ENCODE results near the gene NFATC1.

NFATC1 gene

DNA sequence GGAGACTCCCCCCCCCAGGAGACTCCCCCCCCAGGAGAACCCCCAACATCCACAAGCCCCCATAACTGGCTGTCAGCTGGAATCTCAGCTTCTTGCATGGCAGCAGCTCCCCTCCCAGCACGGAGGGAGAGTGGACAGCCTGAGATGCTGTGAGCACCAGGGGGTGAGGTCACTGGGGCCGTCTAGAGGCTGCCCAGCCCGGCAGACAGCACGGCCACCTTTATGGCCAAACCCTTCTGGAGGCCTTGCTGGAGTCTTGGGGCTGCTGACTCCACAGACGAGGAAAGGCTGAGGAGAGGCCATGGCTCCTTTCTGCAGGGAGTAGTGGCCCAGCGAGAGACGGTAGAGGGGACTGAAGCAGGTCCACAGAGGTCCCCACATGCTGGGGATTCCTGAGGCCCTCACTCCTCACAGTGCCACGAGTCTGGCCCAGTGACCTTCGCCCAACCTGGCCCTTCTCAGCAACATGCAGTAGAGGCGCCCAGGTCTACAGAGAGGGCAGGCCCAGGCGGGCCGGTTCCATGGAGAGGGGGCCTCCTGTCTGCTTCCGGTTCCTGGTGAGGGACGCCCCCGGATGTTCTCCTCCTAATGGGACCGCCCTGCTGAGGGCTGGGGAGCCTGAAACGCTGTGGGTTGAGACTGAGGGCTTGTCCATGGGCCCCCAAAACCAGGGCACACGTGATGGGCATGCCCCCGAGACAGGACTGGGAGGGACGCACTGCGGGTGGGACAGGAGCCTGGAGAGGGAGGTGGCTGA lies 161.3 kb downstream of the NFATC1 start:
- DNase-seq (ENCODE audit: low read depth): no peak

DNA sequence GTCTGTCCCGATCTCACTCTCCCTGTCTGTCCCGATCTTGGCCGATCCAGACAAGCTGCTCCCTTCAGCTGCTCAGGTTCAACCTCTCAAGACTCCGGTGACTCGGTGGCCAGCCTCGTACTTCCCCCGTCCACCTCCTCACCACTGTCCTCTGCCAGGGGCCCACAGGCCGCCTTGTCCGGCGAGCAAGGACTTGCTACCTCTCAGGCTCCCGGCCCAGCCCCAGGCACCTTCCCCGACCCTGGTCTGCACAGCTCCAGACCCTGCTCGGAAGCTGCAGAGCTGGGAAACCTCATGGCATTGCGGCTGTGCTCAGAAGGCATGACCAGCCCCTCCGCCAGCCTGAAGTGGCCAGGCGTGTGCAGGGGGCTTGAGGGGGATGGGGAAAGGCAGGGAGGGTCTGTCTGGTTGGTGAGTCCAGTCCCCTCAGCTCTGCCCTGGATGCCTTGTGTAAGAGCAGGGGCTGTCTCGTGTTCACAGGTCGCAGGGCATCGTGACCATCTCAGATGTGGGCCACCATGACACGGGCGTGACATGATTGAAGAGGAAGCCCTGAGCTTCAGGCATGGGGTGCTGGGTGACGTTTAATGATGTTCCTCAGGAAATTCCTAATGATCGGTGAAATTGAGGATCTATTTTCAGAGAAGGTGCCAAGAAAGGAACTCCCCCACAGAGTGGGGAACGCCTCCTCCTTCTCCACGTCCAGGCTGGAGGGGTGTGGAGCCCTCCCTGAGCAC lies 162.6 kb downstream of the NFATC1 start:
- no peak for DNase-seq (ENCODE audit: low read depth)

DNA sequence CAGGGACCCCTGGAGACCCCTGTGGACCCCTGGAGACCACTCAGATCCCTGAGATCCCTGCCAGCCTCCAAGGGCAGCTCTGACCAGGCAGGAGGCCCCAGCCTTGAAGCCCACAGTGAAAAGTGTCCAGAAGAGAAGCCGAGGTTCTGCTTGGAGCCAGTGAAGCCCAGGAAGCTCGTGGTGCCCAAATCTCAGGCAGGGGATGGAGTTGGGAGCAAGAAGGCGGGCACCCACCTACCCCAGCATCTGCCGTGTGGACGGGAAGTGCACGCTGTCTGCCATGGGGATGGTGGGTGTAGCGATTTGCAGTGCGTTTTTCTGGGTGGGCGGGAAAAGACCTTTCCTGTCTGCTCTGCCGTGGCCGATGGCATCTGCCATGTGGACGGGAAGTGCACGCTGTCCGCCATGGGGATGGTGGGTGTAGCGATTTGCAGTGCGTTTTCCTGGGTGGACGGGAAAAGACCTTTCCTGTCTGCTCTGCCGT lies 163.2 kb downstream of the NFATC1 start:
- DNase-seq (ENCODE audit: low read depth): no peak

DNA sequence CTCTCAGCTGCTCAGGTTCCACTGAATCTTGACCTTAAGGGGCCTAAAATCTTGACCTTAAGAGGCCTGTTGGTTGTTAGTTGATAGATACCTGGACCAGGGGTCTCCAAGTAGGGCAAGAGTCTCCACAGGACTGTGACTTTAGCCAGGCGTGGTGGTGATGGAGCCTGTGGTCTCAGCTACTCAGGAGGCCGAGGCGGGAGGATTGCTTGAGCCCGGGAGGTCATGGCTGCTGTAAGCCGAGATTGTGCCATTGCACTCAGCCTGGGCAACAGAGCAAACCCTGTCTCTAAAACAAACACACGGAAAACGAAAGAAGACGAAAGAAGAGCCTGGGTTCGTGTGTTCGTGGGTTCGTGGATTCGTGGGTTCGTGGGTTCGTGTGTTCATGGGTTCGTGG lies 163.7 kb downstream of the NFATC1 start:
- DNase-seq (ENCODE audit: low read depth): no peak

DNA sequence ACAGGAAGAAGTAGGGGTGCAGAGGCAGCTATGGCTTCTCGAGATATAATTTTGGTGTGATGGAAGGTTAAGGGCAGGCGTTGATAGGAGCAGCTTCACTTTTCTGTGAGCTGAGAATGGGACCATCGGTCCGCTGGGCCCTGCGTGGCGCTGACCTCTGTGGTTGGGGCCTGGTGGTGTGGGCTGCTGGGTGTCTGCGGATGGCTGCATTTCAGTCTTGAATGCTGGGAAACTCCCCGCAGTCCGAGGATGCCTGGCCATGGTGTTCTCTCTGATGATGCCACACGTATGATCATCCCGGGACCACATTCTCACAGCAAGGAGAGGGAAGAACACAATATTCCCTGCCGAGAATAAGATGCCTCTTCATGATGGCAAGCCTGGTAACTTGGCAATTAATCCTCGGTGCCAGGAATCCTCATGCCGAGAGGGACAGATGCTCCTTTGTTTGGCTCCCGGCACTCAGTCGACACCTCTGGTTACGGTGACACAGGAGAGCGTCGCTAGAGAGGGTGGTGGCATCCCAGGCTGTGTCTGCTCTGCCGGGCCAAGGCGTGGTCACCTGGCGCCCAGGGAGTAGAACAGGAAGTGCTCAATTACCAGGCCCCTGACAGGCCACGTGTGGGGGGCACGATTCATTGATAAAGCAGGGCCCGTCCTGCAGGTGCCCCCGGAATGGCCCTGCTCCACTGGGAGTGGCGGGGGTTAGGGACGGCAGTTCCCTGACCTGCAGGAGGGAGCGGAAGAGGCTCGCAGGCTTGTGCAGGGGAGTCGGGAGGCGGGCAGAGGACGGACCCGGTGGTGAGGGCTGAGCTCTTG lies 164.5 kb downstream of the NFATC1 start:
- DNase-seq (ENCODE audit: low read depth): no peak

DNA sequence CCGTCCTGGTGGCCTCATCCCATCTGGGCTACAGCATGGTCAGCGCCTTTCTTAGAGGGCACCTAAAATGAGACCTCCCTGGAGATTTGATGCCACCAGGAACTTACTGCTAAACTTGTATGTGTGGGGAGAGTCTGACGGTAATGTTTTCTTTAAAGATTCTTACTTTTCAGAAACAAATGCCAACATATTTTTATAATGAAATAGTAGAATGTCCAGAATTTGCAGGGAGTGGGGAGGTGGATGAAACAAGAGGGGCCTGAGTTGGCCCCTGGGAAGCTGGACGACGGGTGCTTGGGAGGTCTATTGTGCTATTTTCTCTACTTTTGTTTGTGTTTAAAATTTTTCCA lies 165.1 kb downstream of the NFATC1 start:
- DNase-seq (ENCODE audit: low read depth): no peak

DNA sequence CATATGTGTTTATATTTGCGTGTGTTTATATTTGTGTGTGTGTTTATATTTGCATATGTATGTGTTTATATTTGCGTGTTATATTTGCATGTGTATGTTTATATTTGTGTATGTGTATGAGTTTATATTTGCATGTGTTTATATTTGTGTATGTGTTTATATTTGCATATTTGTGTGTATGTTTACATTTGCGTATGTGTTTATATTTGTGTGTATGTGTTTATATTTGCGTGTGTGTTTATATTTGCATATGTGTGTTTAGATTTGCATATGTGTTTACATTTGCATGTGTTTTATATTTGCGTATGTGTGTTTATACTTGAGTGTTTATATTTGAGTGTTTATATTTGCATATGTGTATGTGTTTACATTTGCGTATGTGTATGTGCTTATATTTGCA lies 168.2 kb downstream of the NFATC1 start:
- no peak for DNase-seq (ENCODE audit: low read depth)

DNA sequence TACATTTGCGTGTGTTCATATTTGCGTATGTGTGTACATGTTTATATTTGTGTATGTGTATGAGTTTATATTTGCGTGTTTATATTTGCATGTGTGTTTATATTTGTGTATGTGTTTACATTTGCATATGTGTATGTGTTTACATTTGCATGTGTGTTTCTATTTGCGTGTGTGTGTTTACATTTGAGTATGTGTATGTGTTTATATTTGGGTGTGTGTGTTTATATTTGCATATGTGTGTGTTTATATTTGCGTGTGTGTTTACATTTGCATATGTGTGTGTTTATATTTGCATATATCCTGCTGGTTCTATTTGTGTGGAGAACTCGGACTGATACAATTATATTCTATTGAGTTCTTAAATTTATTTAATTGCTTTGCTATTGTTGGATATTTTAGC lies 168.7 kb downstream of the NFATC1 start:
- no peak for DNase-seq (ENCODE audit: low read depth)

DNA sequence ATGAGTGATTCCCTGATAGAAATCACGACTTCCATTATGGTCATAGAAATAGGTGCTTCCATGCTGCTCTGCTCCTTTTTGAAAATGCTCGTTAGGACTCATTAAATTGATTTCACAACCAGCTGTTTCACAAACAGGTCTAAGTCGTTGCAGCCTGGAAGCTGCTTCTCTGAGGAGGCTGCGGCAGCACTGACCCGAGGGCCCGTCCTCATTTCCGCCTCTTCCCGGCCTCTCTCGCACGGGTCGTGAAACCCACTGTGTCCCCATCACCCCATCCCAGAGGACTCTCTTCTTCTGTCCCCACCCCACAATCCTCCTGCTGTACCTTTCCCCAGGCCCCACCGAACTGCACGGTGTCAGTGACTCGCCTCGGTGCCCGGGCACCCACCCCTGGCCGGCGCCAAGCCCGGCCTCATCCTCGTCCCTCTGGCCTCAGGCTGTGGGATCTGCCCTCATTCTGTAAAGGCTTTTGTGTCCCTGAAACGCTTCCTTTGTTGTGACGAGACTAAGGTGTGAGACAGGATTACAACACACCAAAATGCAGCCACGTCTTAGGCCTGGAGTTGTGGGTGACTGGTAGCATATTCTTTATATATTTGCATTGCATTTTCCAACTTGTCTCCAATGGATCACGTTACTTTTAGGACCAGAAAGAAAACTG lies 171.2 kb downstream of the NFATC1 start:
- DNase-seq (ENCODE audit: low read depth): no peak

DNA sequence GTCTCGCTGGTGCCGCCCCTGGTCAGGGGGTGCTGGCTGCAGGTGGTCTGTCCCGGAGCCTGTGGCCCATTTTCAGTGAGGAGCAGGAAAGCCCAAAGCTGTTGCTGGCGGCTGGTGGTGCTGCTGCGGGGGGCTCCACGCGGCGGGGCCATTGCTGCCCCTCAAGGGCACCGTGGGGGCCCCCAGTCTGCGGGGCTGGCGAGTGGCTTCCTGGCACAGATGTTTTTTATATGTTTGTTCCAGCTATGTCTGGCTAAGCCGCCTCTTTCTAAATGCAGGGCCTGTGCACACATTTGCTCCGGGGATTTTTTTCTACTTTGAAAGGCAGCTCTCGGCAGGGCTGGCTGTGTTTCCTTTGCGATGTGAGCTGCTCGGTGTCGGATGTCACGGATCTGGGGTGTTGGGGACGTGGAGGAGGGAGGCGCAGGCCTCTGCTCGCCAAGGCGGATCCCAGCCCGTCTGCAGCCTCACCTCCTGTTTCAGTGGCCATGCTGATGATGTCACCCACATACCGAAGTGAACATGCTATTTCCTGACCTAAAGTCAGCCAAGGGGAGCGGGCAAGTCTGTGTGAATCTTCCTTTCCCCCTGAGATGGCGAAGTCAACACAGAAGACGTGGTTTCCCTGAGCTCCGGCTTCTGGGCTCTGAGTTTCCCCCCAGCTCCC lies 171.9 kb downstream of the NFATC1 start:
- DNase-seq (ENCODE audit: low read depth): no peak

DNA sequence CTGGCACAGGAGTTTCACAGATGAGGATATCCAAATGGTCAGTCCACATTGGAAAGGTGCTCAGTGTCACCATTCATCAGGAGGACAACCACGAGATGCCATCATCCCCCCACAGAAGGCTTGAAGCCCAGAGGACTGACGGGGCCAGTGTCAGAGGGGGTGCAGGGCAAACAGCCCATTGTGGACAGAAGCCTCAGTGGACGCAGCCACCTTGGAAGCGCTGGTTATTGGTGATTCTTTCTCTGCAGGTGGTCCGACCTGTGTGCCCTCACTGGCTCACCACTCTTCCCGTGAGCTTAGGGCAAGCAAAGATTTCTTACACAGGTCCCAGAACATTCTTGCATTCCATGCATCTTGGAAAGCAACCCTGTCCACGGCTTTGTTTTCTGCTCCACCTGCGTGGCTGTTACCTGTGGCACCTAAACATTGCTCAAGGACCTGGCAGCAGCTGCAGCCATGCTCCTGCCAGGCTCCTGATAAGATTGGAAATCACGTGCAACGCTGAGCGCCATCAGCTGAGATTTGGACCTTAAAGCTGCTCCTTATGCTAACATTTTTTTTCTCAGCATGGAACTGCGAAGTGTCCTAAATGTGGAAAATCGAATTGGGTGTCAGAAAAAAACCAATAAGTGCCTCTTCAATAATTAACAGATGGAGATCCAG lies 172.9 kb downstream of the NFATC1 start:
- no peak for DNase-seq (ENCODE audit: low read depth)

DNA sequence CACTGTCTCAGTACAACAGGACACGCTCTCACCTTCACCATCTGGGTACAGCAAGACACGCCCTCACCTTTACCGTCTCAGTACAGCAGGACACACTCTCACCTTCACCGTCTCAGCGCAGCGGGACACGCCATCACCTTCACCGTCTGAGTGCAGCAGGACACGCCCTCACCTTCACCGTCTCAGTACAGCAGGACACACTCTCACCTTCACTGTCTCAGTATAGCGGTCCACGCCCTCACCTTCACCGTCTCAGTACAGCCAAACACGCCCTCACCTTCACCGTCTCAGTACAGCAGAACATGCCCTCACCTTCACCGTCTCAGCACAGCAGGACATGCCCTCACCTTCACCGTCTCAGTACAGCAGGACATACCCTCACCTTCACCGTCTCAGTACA lies 174.0 kb downstream of the NFATC1 start:
- DNase-seq (ENCODE audit: low read depth): no peak

DNA sequence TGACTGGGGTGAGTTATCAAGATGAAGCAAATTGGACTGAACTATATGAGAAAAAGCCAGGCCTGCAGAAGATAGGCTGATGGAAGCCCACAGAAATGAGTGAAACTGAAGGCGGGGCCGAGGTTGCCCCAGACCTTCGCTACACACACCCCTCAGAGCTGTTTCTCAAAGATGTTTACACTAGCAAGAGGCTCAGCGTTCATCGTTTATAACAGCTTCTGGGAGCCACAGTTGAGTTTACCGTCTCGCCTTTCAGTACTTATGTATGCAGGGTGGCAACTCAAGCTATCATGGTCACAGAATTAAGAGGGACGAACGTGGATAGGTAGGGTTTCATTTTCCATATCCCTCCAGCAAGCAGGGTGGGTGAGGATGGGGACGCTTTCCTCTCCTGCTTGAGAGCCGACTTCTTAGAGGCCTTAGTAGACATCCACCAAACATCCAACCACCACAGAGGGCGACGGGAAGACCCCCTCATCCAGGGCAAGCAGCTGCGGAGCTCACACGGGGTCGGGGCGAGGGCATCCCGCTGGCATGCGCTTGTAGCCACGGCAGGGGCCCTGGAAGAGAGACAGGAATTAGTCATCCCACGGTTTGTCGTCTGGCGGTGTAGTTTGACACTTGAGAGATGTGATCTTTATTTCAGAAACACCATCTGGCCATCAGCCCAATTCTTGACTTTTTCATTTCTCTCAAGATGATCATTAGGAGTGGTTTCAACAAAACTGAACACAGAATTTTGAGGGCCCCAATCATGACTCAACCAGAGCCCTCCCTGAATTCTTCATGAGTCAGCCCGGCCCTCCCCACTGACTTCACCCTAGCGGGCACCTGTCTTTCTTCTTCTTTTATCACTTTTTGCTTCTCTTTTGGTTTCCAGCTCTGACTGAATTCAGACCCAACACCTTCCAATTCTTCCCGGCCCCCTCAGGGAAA lies 174.8 kb downstream of the NFATC1 start:
- no peak for DNase-seq (ENCODE audit: low read depth)

DNA sequence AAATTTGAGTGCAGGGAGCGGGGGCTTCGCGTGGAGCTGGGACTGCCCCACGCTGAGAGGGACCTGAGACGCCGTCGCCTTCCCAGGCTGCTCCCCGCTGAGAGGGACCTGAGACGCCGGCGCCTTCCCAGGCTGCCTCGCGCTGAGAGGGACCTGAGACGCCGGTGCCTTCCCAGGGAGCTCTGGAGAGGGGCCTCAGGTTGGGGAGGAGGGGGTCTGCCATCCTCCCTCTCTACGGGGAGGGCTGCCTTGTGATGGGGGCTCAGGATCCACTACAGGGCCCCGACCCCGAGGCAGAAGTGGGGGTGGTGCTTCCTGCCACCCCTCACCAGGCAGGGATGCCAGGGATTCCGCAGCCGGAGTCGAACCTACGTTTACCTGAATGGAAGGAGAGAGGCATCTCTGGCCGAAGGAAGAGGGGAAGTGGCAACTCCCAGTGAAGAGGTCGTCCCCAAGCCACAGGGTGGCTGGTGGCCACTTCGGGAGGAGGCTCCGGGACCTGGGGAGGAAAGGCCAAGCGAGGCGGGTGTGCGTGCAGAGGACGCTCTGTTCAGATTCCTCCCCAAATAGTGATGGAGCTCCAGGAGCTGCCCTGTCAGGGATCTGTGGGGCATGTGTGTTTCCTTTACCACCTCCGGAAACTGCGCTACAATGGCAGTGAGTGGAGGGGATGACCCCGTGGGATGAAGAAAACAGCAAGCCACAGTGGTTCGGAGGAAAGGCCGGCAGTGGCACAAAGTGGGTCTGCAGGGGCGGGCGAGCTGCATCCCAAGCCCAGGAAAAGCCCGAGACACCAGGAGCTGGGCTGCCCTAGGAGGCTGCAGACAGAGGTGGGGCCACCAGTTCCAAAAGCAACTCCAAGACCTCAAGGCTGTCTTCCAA lies 175.7 kb downstream of the NFATC1 start:
- no peak for DNase-seq (ENCODE audit: low read depth)

DNA sequence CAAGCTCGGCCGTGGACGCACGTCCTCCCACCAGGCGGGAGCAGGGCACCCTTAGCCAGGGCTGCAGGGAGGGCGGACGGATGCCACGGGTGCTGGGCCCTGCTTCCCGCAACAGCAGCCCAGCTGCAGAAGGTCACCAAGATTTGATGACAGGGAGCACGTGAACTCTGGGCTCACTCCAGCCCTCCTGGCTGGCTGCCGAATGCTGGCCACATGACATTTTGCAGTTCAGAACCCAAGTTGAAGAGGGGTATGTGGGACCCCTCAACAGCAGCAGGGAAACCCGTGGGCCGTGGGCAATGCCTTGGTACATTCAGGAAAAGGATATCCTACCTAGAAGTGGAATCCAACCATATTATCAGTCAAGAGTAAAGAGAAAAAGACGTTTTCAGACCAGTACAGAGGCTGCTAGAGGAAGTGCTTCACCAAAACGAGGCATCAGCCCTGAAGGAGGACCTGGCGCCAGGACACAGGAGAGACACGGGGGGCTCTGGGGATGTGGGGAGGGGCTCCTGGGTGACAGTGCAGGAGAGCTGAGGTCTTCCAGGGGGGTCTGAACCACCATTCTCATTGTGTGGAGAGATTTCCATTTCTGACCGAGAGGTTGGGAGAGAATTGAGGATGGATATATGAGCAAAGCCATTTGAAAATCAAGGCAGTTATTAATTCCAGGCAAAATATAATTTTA lies 176.5 kb downstream of the NFATC1 start:
- no peak for DNase-seq (ENCODE audit: low read depth)

DNA sequence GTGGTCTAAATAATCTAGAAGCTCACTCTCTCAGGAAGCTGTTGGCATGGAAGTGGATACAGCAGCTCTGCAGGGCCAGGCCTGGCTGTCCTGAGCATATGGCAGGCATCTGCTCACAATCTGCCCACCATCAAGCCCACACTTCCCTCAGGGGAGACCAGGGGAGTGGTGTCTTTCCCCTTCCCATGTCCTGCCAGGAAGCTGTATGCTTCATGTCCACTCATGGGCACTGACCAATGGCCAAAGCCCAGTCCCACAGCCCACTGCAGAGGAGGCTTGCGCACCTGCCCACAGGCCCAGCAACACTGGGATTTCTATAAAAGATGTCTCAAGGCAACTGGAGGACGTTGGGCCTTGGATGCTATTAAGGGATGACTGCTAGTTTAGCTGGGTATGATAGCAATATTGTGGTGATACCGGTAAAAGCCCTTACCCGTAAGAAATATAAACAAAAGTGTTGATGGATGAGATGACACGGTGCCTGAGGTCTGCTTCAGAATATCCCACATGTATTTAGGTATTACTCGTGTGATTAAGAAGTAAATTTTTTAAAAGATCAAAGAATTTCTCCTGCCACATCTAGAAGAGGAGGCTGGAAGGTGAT lies 177.2 kb downstream of the NFATC1 start:
- DNase-seq (ENCODE audit: low read depth): no peak

DNA sequence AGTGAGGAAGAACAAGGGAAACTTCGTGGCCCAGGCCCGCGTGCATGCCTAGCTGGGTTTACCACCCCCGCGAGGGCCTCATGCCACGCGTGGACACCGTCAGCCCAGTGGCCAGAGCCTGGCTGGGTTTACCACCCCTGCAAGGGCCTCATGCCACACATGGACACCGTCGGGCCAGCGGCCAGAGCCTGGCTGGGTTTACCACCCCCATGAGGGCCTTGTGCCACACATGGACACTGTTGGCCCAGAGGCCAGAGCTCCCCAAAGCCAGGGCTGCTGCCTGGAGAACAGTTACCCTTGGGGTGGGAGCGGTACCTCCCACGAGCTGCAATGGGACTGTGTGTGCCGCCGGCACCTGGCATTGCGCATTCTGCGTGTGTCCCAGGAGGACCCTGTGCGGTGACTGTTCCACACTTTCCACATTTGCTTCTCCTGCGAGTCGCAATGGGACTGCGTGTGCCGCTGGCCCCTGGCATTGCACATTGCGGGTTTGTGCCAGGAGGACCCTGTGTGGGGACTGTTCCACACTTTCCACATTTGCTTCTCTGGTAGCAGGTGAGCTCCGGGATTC lies 178.3 kb downstream of the NFATC1 start:
- no peak for DNase-seq (ENCODE audit: low read depth)
